Epithelial cell of proximal tubule (primary cell): Measurements from ENCODE around the gene PLEKHJ1. TPM values are rescaled to one million over a fixed set of nuclear protein-coding genes. Genes with fewer than 3 reads are reported as not detected.

Experiments used
- DNase-seq: peaks from one replicate; pipeline ENCODE4 v3.0.0-alpha.2; 2011; ENCODE audit warnings: low read depth
- H3K4me3 ChIP-seq: 2 replicates; pipeline ENCODE4 v1.5.1; 2011; ENCODE audit warnings: low read depth, mild to moderate bottlenecking, low read length
- CTCF ChIP-seq: conservative IDR thresholded peaks from 2 replicates; pipeline ENCODE4 v1.5.1; 2012; ENCODE audit warnings: low read depth, mild to moderate bottlenecking, low read length
- total RNA-seq: library from RNA; depleted of rRNA; stranded (reverse); fragments of >200 nt; gene quantifications from 2 replicates; pipeline ENCODE4 v1.2.3, GENCODE V29; 2015

The PLEKHJ1 gene
- total RNA-seq, 1 donor from 2014 or later: 167 TPM

- no peak overlapping the region for H3K4me3 ChIP-seq
- no peak for TF ChIP-seq CTCF
- DNase-seq: no peak
Measured at GRCh38 chr19:2210206-2210605, 25.9 kb downstream of the PLEKHJ1 start.

DNA sequence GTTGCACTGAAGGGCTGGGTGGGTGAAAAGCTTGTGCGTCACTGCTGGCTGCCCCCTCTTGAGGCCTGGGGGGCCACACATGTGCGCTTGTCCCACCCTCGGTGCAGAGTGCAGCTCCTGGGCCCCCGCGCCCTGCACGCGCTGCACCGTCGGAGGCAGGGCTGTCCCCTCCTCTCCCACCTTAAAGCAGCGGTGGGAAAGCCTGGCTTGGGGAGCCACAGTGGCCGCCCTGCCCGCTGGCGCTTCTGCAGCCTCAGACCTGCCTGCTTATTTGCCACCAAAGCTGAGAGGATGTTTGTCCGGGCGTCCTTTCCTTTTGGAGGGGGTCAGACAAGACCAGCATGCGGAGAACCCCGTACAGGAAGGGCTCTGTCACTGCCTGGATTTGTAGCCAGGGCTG is 26.7 kb downstream of the PLEKHJ1 start:
- DNase-seq: no peak
- no peak overlapping the region for H3K4me3 ChIP-seq
- TF ChIP-seq CTCF: no peak

- no peak overlapping the region for H3K4me3 ChIP-seq
- no peak for DNase-seq
- no peak for TF ChIP-seq CTCF
Measured at GRCh38 chr19:2208975-2209374, 27.2 kb downstream of the PLEKHJ1 start.

DNA sequence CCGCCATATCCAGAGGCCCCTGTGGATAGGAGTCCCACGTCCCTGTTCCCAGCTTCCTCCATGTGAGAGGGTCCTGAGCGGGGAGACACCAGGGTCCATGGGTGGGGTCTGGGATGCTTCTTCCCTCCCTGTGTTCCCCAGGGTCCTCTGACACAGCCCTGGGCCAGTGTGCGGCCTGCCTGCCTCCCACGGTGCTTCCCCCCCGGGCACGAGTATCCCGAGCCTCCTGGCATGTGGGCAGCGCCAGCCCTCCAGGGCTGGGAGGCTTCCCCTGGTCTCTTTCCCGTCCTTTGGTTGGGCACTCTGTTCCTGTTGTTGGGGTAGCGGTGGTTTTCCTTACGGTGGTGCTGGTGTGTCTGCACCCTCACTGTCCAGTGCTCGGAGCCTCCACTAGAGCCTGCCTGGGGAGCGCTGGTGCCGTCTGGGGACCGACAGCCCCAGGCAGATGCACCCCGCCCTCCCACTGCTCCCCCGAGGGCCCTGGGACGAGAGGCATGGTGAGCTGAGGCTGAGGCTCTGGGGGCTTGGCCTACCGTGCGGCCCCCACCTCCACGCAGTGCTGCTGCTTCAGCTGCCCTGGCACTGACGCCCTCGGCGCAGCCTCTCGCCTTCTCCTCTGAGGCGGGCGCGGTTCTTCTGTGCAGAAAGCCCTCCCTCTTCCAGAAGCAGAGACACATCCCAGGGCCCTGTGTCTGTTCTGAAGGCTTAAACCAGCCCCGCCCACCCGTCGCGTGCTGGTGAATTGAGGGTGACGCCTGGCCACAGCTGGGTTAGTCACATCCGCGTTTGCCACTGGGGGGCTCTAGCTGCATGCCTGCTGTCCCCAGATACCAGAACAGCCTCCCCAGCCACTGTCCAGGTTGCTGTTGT is 27.9 kb downstream of the PLEKHJ1 start:
- no peak for TF ChIP-seq CTCF
- H3K4me3 ChIP-seq: no peak overlapping the region
- no peak for DNase-seq

DNA sequence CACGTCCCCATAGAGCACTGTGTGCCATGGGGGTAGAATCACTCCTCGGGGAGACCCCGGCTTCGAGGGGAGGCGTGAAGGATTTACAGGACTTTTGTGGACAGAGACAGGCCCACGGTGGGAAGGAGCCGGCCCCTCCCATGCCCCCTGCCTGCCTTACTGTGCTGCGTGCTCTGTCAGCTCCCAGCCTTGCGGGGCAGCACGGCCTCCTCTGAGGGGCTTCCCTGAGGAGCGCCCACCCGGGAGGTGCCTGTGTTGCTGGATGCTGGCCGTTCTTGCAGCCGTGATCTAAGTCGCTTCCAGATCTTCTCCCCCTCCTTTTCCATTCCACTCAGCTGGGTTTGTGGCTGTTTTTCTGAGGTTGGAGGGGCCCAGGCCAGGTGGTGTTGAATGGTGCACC is 29.1 kb downstream of the PLEKHJ1 start:
- DNase-seq: no peak
- no peak for TF ChIP-seq CTCF
- no peak overlapping the region for H3K4me3 ChIP-seq

DNA sequence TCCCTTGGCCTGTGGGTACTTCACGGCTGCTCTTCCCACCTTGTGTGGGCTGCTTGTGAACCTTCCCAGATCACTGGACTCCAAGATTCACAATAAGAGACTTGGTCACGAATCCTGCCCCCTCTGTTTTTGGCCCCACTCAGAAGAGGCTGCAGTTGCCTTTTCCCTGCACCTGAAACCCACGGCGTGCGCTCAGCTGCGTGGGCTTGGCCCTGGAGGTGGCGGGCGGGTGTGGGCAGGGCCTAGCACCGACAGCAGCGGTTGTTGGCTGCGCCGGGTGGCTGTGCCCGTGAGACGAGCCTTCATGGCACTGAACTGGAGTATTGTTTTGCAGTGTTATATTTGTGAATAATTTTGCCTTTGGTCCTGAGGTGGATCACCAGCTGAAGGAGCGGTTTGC is 33.8 kb downstream of the PLEKHJ1 start:
- H3K4me3 ChIP-seq: no peak overlapping the region
- TF ChIP-seq CTCF: no peak
- DNase-seq: no peak
